Activated CD8-positive, alpha-beta memory T cell treated with anti-CD3 and anti-CD28 coated beads for 36 hours (primary cell): Measurements from ENCODE around the gene SGPP1. TPM values are rescaled to one million over a fixed set of nuclear protein-coding genes. Genes with fewer than 3 reads are reported as not detected.
"Not testable (repeated sequence)": the region's sequence is repeated elsewhere in the genome, so short reads cannot be mapped to it uniquely, and the experiment has no call there.

Experiments
- CTCF ChIA-PET: fragments of 350-600 bp; sonication (Branson Sonifier 250); formaldehyde crosslinking; loops from one replicate; lab custom pipeline; 2021; ENCODE audit warnings: antibody characterized with exemption; lab: Charles Lee
- POLR2A ChIA-PET: fragments of 350-600 bp; sonication (Branson Sonifier 250); formaldehyde crosslinking; loops from one replicate; lab custom pipeline; 2021; ENCODE audit warnings: antibody characterized with exemption; lab: Charles Lee
- total RNA-seq, 2 experiments: library from RNA; stranded (reverse); gene quantifications; one replicate each; pipeline ENCODE4 v1.2.3, GENCODE V29; 2021

Gene SGPP1
- total RNA-seq, 2 experiments from 2014 or later, result 12.8 to 13.6 TPM

DNA sequence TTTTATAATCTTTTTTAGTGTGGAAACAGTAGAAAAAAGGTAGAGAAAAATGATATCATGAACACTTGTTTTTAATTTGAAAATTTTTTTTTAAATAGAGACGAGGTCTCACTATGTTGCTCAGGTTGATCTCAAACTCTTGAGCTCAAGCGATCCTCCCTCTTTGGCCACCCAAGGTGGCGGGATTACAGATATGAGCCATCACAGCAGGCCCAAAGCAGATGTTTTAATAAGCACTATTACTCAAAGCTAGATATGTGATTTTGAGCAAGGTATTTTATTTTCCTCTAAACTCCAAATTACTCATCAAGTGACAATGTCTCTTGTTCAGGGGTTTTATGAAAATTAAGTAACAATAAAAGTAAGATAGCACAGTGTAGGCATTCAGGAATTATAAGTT lies 75.5 kb downstream of the SGPP1 start:
- CTCF ChIA-PET, result interaction anchor here (1.8 kb wide), 1 partner anchor 10 kb away, joined by 4 read pairs; the partner anchor contains the start of gene WDR89
- POLR2A ChIA-PET, result interaction anchor here (1.2 kb wide), 1 partner anchor 10 kb away, joined by 4 read pairs; no protein-coding TSS in a partner anchor

DNA sequence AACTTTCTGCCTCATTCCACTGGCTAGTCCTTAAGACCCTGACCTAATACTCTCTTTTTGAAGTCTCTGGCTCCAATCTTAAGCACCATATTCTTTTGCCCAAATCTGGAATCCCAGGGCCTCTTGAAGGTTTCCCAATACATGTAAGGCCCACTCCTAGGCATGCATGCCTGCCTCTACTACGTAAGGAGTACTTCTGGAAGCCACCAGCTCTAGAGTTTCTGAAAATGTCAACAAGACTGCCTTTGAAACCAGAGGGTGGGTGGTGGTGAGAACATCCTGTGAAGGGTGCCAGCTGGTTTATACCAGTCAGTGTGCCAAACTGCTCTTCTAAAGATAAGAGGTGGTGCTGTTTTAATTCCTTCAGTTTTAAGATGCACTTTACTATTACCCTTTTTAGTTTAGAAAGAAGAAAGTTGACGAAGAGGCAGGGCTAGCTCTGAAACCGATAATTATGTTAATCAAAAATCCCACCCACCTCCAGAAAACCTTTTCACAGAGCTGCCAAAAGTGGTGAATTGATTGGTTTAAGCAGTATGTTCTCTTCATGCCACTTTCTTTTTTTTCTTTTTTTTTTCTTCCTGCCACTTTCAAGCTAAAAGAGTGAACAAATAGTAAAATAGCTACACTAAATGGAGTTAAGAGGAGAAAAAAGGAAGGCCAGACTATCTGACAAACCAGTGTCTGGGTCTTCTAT lies 77.5 kb downstream of the SGPP1 start:
- CTCF ChIA-PET, result interaction anchor here (0.5 kb wide), 1 partner anchor 581 kb away, joined by 3 read pairs; no protein-coding TSS in a partner anchor
- POLR2A ChIA-PET, result interaction anchor here (1.6 kb wide), 1 partner anchor 8 kb away, joined by 5 read pairs; the partner anchor contains the start of gene WDR89

DNA sequence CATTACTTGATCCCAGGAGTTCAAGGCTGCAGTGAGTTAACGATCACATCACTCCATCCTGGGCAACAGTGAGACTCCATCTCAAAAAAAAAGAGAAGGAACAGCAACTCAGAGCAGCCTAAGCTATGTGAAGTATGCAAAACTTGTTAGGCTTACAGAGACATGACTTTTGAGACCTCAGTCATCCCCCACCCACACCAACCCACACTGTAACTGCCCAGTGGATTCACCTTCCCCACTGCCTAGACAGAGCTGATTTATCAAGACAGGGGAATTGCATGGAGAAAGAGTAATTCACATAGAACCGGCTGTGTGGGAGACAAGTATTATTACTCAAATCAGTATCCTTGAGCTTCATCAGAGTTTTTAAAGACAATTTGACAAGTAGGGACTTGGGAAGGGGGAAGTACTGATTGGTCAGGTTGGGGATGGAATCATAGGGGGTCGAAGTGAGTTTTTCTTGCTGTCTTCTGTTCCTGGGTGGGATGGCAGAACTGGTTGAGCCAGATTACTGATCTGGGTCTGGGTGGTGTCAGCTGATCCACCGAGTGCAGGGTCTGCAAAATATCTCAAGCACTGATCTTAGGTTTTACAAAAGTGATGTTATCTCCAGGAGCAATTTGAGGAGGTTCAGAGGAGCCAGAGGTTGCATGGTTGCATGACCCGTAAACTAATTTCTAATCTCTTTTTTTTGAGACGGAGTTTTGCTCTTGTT lies 80.0 kb downstream of the SGPP1 start:
- POLR2A ChIA-PET, result no interaction called here
- CTCF ChIA-PET, result interaction anchor here (0.5 to 0.6 kb wide), 2 partner anchors 22 to 64 kb away, joined by 4 read pairs; no protein-coding TSS in a partner anchor

DNA sequence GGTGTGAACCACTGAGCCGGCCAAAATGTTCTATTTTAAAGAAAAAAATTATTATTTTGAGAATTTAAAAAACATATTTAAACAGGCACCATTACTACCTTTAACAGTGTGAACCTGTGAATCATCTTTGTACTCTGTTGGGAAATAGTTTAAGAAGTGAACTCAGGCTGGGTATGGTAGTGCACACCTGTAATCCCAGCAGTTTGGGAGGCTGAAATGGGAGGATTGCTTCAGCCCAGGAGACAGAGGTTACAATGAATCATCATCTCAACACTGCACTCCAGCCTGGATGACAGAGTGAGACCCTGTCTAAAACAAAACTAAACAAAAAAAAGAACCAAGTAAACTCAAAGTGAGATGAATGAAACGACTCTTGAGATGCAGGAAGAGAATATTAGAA lies 83.1 kb downstream of the SGPP1 start:
- CTCF ChIA-PET, result interaction anchor here (1.4 kb wide), 1 partner anchor 12 kb away, joined by 5 read pairs; no protein-coding TSS in a partner anchor
- POLR2A ChIA-PET, result no interaction called here

- ChIA-PET POLR2A (interaction anchor here (0.6 to 1.8 kb wide), 4 partner anchors 7 to 226 kb away, joined by 4 to 9 read pairs (median 5); partner anchors contain the start of gene PPP2R5E), CTCF (interaction anchor here (0.8 to 1.7 kb wide), 2 partner anchors 10 to 106 kb away, joined by 4 read pairs; no protein-coding TSS in a partner anchor)
Observed at GRCh38 chr14:63642656-63643382, 85.0 kb downstream of the SGPP1 start.

DNA sequence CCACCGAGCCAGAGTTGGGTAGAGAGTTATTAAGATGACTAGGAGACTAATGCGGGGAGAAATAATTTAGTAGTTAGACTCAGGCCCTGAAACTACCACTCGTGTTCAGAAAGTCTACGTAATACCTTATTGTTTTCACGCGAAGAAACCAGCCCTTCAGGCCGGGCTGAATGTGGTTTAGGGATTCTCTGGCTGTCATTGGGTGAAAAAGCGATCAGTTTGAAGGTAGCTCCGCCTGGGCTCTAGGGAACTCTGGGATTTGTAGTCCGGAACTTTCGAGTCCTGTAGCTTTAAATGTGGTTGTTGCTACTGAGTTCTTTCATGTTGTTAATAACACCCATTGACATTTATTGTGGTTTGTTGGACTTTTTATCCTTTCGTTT lies 85.6 kb downstream of the SGPP1 start:
- ChIA-PET CTCF (interaction anchor here (1.1 to 1.7 kb wide), 3 partner anchors 10 to 253 kb away, joined by 3 to 4 read pairs (median 3); partner anchors contain the start of gene PPP2R5E), POLR2A (interaction anchor here (0.6 to 1.8 kb wide), 4 partner anchors 8 to 126 kb away, joined by 3 to 9 read pairs (median 4); partner anchors contain the start of gene PPP2R5E)

DNA sequence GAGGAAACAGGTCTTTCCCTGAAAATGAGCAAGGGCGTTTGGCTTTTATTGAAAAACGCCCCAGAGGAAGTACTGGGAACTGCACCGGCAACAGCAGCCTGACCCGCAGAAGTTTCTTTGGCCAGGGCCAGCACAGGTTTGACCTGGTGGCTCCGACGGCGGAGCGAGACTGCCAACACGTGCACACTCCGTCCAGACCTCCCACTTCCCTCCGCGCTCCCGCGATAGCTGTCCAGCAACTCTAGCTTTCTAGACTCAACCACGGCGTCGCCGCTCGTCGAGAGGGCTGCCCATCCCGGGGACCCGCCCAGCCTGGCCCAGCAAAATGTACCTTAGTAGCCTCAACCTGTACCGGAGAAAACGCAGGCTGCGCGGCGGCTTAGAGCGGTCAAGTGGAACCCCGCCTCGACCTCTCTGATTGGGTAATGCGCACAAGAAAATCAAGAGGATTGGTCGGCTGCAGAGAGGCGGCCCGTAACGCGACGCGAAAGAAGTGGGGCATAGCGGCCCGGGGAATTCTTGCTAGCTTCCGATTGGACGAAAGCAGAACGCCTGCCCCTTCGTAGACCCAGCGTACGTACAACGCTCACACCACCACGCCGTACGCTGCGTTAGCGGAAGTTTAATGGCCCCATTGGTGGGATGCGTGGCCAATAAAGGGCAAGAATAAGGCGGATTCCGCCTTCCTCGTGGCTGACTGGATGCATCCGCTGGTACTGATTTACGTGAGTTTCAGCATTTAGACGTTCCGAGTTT lies 86.2 kb downstream of the SGPP1 start, which contains the start of gene WDR89:
WDR89 (minus strand) TSS at position 399 of the 756 bp plus-strand sequence. CDS start 41,929 bp downstream, outside the sequence.
- POLR2A ChIA-PET, result interaction anchor here (0.6 to 1.8 kb wide), 5 partner anchors 9 to 212 kb away, joined by 3 to 9 read pairs (median 5); partner anchors contain the start of gene PPP2R5E
- CTCF ChIA-PET, result interaction anchor here (0.8 to 1.7 kb wide), 4 partner anchors 11 to 717 kb away, joined by 3 to 4 read pairs (median 3); partner anchors contain the start of gene PPP2R5E

GRCh38 chr14:63638493-63638892 lies 89.4 kb downstream of the SGPP1 start:
- ChIA-PET POLR2A (no interaction called here), CTCF (interaction anchor here (1.6 kb wide), 1 partner anchor 249 kb away, joined by 4 read pairs; no protein-coding TSS in a partner anchor)

DNA sequence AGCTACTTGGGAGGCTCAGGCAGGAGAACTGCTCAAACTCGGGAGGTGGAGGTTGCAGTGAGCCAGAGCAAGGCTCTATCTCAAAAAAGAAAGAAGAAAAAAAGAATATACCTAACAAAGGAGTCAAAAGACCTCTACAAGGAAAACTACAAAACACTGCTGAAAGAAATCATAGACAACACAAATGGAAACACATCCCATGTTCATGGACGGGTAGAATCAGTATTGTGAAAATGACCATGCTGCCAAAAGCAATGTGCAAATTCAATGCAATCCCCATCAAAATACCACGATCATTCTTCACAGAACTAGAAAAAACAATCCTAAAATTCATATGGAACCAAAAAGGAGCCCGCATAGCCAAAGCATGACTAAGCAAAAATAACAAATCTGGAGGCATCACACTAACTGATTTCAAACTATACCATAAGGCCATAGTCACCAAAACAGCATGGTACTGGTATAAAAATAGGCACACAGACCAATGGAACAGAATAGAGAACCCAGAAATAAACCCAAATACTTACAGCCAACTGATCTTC lies 91.7 kb downstream of the SGPP1 start:
- POLR2A ChIA-PET, CTCF ChIA-PET: not testable (repeated sequence)

Other genes starting within 250 kb of the SGPP1 start
- gene PPP2R5E, start 184.7 kb downstream of the SGPP1 start, total RNA-seq, result 10 to 100 TPM; 49.9 to 53.3 TPM
- gene WDR89, start 86.2 kb downstream of the SGPP1 start, total RNA-seq, result 10 to 100 TPM; 29.6 to 30.2 TPM
- 10 to 100 TPM; 23.4 to 26.5 TPM for gene SYNE2, start 124.9 kb upstream of the SGPP1 start, total RNA-seq